GM06990 (cell line): ENCODE data around the gene ZNF160.
"Not testable (repeated sequence)": the region's sequence is repeated elsewhere in the genome, so short reads cannot be mapped to it uniquely, and the experiment has no call there.

Source experiments
- DNase-seq: peaks from one replicate; pipeline ENCODE4 v3.0.0-alpha.2; 2011; ENCODE audit not compliant: insufficient read length; ENCODE audit errors: extremely low read depth
- H3K27me3 ChIP-seq: replicated peaks from 2 replicates; pipeline ENCODE4 v1.6.0; 2011; ENCODE audit warnings: low read length; ENCODE audit not compliant: control insufficient read depth, insufficient read depth
- H3K36me3 ChIP-seq: 2 replicates; pipeline ENCODE4 v1.5.1; 2011; ENCODE audit warnings: low read length; ENCODE audit not compliant: control insufficient read depth, insufficient read depth
- H3K4me3 ChIP-seq: replicated peaks from 2 replicates; pipeline ENCODE4 v1.5.1; 2011; ENCODE audit warnings: low read depth, mild to moderate bottlenecking, control low read depth, low read length
- CTCF ChIP-seq: IDR thresholded peaks from 2 replicates; pipeline ENCODE4 v1.5.1; 2011; ENCODE audit warnings: low read length, control low read depth, mild to moderate bottlenecking, inconsistent platforms; ENCODE audit not compliant: insufficient read depth, poor library complexity, severe bottlenecking

The ZNF160 gene

GRCh38 chr19:53037101-53038097 lies 65.8 kb downstream of the ZNF160 start:
- Histone ChIP-seq H3K36me3 (no peaks in the 10 kb centered on the region), H3K4me3 (no peak overlapping the region), H3K27me3 (no peaks in the 10 kb centered on the region)
- no peak for TF ChIP-seq CTCF
- DNase-seq = no peak

- no peak for TF ChIP-seq CTCF
- H3K4me3 ChIP-seq = no peak overlapping the region
- H3K27me3 ChIP-seq = no peaks in the 10 kb centered on the region
- no peak for DNase-seq
- H3K36me3 ChIP-seq = no peaks in the 10 kb centered on the region
These were observed 68.1 kb downstream of the ZNF160 start for GRCh38 chr19:53034948-53035675.

- H3K27me3 ChIP-seq = no peaks in the 10 kb centered on the region
- H3K4me3 ChIP-seq = no peak overlapping the region
- DNase-seq = no peak
- no peak for TF ChIP-seq CTCF
- H3K36me3 ChIP-seq = no peaks in the 10 kb centered on the region
These were observed 69.2 kb downstream of the ZNF160 start for GRCh38 chr19:53034054-53034453.

- H3K27me3 ChIP-seq, DNase-seq, H3K36me3 ChIP-seq, H3K4me3 ChIP-seq: not testable (repeated sequence)
These were observed 74.9 kb downstream of the ZNF160 start for GRCh38 chr19:53028306-53028705.

- TF ChIP-seq CTCF = no peak
- Histone ChIP-seq H3K27me3 (no peaks in the 10 kb centered on the region), H3K4me3 (no peak overlapping the region), H3K36me3 (no peaks in the 10 kb centered on the region)
- no peak for DNase-seq
These were observed 83.5 kb downstream of the ZNF160 start for GRCh38 chr19:53019684-53020083.
